Measurements from ENCODE around the gene SMARCC2. TPM values are rescaled to one million over a fixed set of nuclear protein-coding genes. Genes with fewer than 3 reads are reported as not detected.
"Not testable (repeated sequence)": the region's sequence is repeated elsewhere in the genome, so short reads cannot be mapped to it uniquely, and the experiment has no call there.

SMARCC2 gene
- total RNA-seq, 4 donors from 2014 or later: 34.1 to 56.9 (median 49.4) TPM

DNA sequence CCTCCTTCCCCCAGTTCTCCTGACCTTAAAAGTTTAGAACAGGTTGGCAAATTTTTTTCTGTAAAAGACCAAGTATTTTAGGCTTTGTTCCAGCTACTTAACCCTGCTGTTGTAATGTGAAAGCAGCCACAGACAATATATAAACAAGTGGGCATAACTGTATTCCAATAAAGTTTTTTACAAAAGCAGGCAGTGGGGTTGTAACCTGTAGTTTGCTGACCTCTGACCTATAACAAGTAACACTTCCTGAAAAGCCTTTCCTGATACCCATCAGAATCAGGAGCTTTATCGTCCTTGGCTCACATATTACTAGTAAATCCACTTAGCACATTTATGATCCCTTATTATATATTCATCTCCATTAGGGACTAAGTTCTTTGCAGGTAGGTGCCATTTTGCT is 13.1 kb upstream of the SMARCC2 start:
- ATAC-seq: no peak
- DNase-seq: no peak
- Histone ChIP-seq H3K4me3 (no peak overlapping the region), H3K4me1 (peaks cover 0 to 6% of the 10 kb centered on the region in 2 donors), H3K27ac (no peak overlapping the region), H3K36me3 (peaks cover 0 to 27% of the 10 kb centered on the region in 2 donors), H3K27me3 (no peaks in the 10 kb centered on the region), H3K9me3 (no peaks in the 10 kb centered on the region)
- no peak for TF ChIP-seq POLR2A (IDR thresholded peaks at IDR 0.05)
- TF ChIP-seq, protein P1, sequence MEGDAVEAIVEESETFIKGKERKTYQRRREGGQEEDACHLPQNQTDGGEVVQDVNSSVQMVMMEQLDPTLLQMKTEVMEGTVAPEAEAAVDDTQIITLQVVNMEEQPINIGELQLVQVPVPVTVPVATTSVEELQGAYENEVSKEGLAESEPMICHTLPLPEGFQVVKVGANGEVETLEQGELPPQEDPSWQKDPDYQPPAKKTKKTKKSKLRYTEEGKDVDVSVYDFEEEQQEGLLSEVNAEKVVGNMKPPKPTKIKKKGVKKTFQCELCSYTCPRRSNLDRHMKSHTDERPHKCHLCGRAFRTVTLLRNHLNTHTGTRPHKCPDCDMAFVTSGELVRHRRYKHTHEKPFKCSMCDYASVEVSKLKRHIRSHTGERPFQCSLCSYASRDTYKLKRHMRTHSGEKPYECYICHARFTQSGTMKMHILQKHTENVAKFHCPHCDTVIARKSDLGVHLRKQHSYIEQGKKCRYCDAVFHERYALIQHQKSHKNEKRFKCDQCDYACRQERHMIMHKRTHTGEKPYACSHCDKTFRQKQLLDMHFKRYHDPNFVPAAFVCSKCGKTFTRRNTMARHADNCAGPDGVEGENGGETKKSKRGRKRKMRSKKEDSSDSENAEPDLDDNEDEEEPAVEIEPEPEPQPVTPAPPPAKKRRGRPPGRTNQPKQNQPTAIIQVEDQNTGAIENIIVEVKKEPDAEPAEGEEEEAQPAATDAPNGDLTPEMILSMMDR (IDR thresholded peaks at IDR 0.05 in 4 of 5, conservative IDR thresholded peaks at IDR 0.05 in 1 of 5): no peak
- in situ Hi-C loops (cut with MboI; ENCODE audit: low sequenced_read_pairs in 4 of 4) (no loop called here), intact Hi-C loops (cut with DNase I; ENCODE audit: low total_unique reads) (no loop called here)

DNA sequence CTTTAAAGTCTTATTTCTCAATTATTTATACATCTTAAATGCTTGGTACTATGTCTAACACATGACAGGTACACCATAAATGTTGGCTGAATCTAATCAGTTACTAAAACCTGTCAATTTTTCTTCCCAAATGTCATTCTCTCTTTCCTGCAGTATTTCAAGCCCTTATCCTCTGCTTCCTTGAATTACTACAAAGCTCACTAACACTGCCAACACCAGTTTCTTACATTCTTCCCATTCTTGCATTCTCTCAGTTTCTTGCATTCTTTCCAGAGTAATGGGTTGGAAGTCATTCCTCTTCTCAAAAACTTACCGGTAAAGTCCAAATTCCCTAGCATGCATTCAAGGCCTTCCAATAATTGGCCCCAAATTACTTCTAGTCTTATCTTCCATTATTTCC is 9.6 kb upstream of the SMARCC2 start:
- Histone ChIP-seq H3K27me3 (no peaks in the 10 kb centered on the region), H3K9me3 (no peaks in the 10 kb centered on the region), H3K27ac (no peak overlapping the region), H3K36me3 (no peaks in the 10 kb centered on the region), H3K4me1 (no peaks in the 10 kb centered on the region), H3K4me3 (no peak overlapping the region)
- intact Hi-C loops (cut with DNase I; ENCODE audit: low total_unique reads) (no loop called here), in situ Hi-C loops (cut with MboI; ENCODE audit: low sequenced_read_pairs in 4 of 4) (loop anchor here in 3 of 4 donors (10.0 to 25.0 kb wide), 2 partner anchors 263 to 266 kb away; partner anchors contain the start of genes SPRYD4 (in 3 of the 3) and MIP (in 1 of the 3))
- DNase-seq: no peak
- TF ChIP-seq, protein P1 (IDR thresholded peaks at IDR 0.05 in 4 of 5, conservative IDR thresholded peaks at IDR 0.05 in 1 of 5): no peak
- TF ChIP-seq POLR2A (IDR thresholded peaks at IDR 0.05): no peak
- ATAC-seq: no peak

DNA sequence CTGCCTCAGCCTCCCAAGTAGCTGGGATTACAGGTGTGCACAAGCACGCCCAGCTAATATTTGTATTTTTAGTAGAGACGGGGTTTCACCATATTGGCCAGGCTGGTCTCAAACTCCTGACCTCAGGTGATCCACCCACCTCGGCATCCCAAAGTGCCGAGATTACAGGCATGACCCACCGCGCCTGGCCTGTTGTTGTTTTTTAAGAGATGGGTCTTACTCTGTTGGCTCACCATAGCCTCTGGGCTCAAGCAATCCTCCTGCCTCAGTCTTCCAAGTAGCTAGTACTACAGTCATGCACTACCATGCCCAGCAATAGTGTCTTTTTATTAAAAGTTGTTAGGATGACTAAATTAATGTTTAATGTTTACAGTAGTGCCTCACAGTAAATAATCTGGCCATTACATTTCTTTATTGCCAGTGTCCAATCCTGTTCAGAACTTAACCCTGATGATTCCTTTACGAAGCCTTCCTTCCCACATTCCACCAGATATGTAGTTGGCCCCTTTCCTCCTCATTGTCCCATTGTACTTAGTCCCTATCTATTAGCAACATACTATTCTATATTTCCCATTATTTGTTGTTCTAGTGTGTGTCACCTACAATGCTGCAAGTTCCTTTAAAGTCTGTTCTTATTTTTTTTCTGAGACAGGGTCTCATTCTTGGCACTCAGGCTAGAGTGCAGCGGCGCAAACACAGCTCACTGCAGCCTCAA is 8.8 kb upstream of the SMARCC2 start:
- DNase-seq (no peak), ATAC-seq (no peak)
- in situ Hi-C loops (cut with MboI; ENCODE audit: low sequenced_read_pairs in 4 of 4): loop anchor here in 3 of 4 donors (10.0 to 25.0 kb wide), 2 partner anchors 264 to 267 kb away; partner anchors contain the start of genes SPRYD4 (in 3 of the 3) and MIP (in 1 of the 3)
- no peak overlapping the region for H3K27ac ChIP-seq
- intact Hi-C loops (cut with DNase I; ENCODE audit: low total_unique reads): no loop called here
- no peaks in the 10 kb centered on the region for H3K4me1 ChIP-seq
- H3K27me3 ChIP-seq: no peaks in the 10 kb centered on the region
- no peak overlapping the region for H3K4me3 ChIP-seq
- no peak for TF ChIP-seq POLR2A (IDR thresholded peaks at IDR 0.05)
- TF ChIP-seq, protein P1 (IDR thresholded peaks at IDR 0.05 in 4 of 5, conservative IDR thresholded peaks at IDR 0.05 in 1 of 5): no peak
- no peaks in the 10 kb centered on the region for H3K9me3 ChIP-seq
- H3K36me3 ChIP-seq: no peaks in the 10 kb centered on the region

DNA sequence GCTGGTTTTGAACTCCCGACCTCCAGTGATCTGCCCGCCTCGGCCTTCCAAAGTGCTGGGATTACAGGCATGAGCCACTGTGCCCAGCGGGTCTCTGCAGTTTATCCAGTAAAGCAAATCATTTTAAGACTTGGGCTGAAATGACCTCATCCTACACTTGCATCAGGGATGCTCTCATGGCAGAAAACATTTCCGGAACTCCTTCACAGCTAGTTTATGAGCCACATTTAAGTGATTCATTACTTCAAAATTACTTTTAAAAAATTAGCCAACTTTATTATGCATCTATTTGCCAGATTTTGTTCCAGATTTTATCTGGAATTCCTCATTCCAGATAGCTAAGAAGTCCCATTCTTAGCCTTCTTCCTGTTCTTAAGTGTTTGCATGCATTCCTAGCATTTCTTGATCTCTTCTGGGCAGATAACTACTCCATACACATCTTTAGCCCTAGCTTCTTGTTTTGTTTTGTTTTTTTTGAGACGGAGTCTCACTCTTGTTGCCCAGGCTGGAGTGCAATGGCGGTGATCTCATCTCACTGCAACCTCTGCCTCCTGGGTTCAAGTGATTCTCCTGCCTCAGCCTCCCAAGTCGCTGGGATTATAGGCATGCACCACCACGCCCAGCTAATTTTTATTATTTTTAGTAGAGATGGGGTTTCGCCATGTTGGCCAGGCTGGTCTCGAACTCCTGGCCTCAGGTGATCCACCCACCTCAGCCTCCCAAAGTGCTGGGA is 7.7 kb upstream of the SMARCC2 start:
- H3K27ac ChIP-seq; DNase-seq; H3K27me3 ChIP-seq; H3K9me3 ChIP-seq; ATAC-seq; H3K4me3 ChIP-seq; H3K36me3 ChIP-seq; intact Hi-C loops (cut with DNase I; ENCODE audit: low total_unique reads); H3K4me1 ChIP-seq: not testable (repeated sequence)
- in situ Hi-C loops (cut with MboI; ENCODE audit: low sequenced_read_pairs in 4 of 4): loop anchor here in 3 of 4 donors (10.0 to 25.0 kb wide), 2 partner anchors 265 to 268 kb away; partner anchors contain the start of genes SPRYD4 (in 3 of the 3) and MIP (in 1 of the 3)
